IMR-90 (cell line): Measurements from ENCODE around the gene ELFN1. TPM values are rescaled to one million over a fixed set of nuclear protein-coding genes. Genes with fewer than 3 reads are reported as not detected.
"Not testable (repeated sequence)": the region's sequence is repeated elsewhere in the genome, so short reads cannot be mapped to it uniquely, and the experiment has no call there.

Experiments used
- ATAC-seq: fragments of 200-7000 bp; cut with Tn5 transposase; 2 replicates; pipeline ENCODE4 v1.9.1; 2020; ENCODE audit warnings: low read depth, mild to moderate bottlenecking, moderate library complexity
- BruUV-seq: library from RNA; stranded (reverse); fragments of 400-500 nt; replicated peaks from 2 replicates; lab custom pipeline; 2021; lab: Mats Ljungman, UMichigan
- CTCF ChIA-PET: fragments of 300-600 bp; formaldehyde crosslinking; extraction: SDS; loops from one replicate; lab custom pipeline; 2021; ENCODE audit warnings: antibody characterized with exemption; lab: Yijun Ruan, JAX
- POLR2A ChIA-PET: fragments of 300-600 bp; sonication (Branson Sonifier 250); formaldehyde crosslinking; loops from one replicate; lab custom pipeline; 2022; ENCODE audit warnings: antibody characterized with exemption; ENCODE audit not compliant: unreplicated experiment; lab: Charles Lee
- DNase-seq: peaks from one replicate; pipeline ENCODE4 v3.0.0; 2013
- H2AFZ ChIP-seq: replicated peaks from 2 replicates; pipeline ENCODE3; 2013; ENCODE audit warnings: low read length, mild to moderate bottlenecking; ENCODE audit not compliant: poor library complexity
- H2AK5ac ChIP-seq: 2 replicates; pipeline ENCODE4 v1.6.1; 2013; ENCODE audit warnings: low read depth, low read length, inconsistent platforms
- H2AK9ac ChIP-seq: replicated peaks from 2 replicates; pipeline ENCODE3; 2013; ENCODE audit warnings: mild to moderate bottlenecking, low read depth, low read length, moderate library complexity; ENCODE audit not compliant: poor library complexity
- H2BK120ac ChIP-seq: 2 replicates; pipeline ENCODE4 v1.6.1; 2013; ENCODE audit warnings: low read depth, low read length, inconsistent platforms
- H2BK15ac ChIP-seq: 3 replicates; pipeline ENCODE4 v1.6.1; 2013; ENCODE audit warnings: low read depth, low read length, inconsistent platforms
- H2BK20ac ChIP-seq: 2 replicates; pipeline ENCODE4 v1.6.1; 2013; ENCODE audit warnings: low read depth, mild to moderate bottlenecking, inconsistent platforms, low read length, moderate library complexity
- H2BK5ac ChIP-seq: 2 replicates; pipeline ENCODE4 v1.6.1; 2013; ENCODE audit warnings: mild to moderate bottlenecking, low read depth, low read length, inconsistent platforms; ENCODE audit not compliant: poor library complexity, severe bottlenecking
- H3K14ac ChIP-seq: replicated peaks from 2 replicates; pipeline ENCODE4 v1.6.1; 2013; ENCODE audit warnings: low read depth, low read length, inconsistent platforms
- H3K18ac ChIP-seq: 2 replicates; pipeline ENCODE4 v1.6.1; 2013; ENCODE audit warnings: low read depth, low read length, control low read depth
- H3K23ac ChIP-seq: 2 replicates; pipeline ENCODE4 v1.6.1; 2013; ENCODE audit warnings: low read depth, low read length, inconsistent platforms
- H3K27ac ChIP-seq: 2 replicates; pipeline ENCODE4 v1.5.1; 2013; ENCODE audit warnings: mild to moderate bottlenecking, control low read depth, low read length; ENCODE audit not compliant: insufficient read depth
- H3K27me3 ChIP-seq: 2 replicates; pipeline ENCODE4 v1.6.1; 2013; ENCODE audit warnings: low read length; ENCODE audit not compliant: control insufficient read depth, insufficient read depth
- H3K36me3 ChIP-seq: 2 replicates; pipeline ENCODE4 v1.6.1; 2013; ENCODE audit warnings: low read length, mixed read lengths; ENCODE audit not compliant: control insufficient read depth, insufficient read depth
- H3K4ac ChIP-seq: 2 replicates; pipeline ENCODE4 v1.6.1; 2013; ENCODE audit warnings: low read depth, low read length, inconsistent platforms
- H3K4me1 ChIP-seq: 2 replicates; pipeline ENCODE4 v1.6.1; 2013; ENCODE audit warnings: low read length, mixed read lengths; ENCODE audit not compliant: control insufficient read depth, insufficient read depth
- H3K4me2 ChIP-seq: 2 replicates; pipeline ENCODE4 v1.6.1; 2013; ENCODE audit warnings: low read depth, mild to moderate bottlenecking, control low read depth, low read length, moderate library complexity
- H3K4me3 ChIP-seq: 2 replicates; pipeline ENCODE4 v1.5.1; 2013; ENCODE audit warnings: low read depth, mild to moderate bottlenecking, control low read depth, low read length, moderate library complexity; ENCODE audit not compliant: insufficient read depth
- H3K56ac ChIP-seq: 2 replicates; pipeline ENCODE4 v1.6.1; 2013; ENCODE audit warnings: low read length, inconsistent platforms; ENCODE audit not compliant: insufficient read depth; ENCODE audit errors: extremely low read depth
- H3K79me1 ChIP-seq, 2 experiments: 2 replicates each; pipeline ENCODE4 v1.6.1; 2013; ENCODE audit warnings: low read length in 2 of 2, inconsistent platforms in 1 of 2, low read depth in 1 of 2
- H3K9ac ChIP-seq: 2 replicates; pipeline ENCODE4 v1.6.1; 2013; ENCODE audit warnings: low read depth, low read length, control low read depth
- H3K9me1 ChIP-seq: 2 replicates; pipeline ENCODE4 v1.6.1; 2013; ENCODE audit warnings: low read length, inconsistent platforms; ENCODE audit not compliant: insufficient read depth
- H3K9me3 ChIP-seq: 2 replicates; pipeline ENCODE4 v1.6.1; 2013; ENCODE audit warnings: low read length; ENCODE audit not compliant: control insufficient read depth, insufficient read depth
- H4K20me1 ChIP-seq: 2 replicates; pipeline ENCODE4 v1.6.1; 2013; ENCODE audit warnings: low read length, inconsistent platforms; ENCODE audit not compliant: insufficient read depth
- H4K5ac ChIP-seq: 2 replicates; pipeline ENCODE4 v1.6.1; 2013; ENCODE audit warnings: mild to moderate bottlenecking, low read depth, low read length, control low read depth
- H4K8ac ChIP-seq, 2 experiments: 2 replicates each; pipeline ENCODE4 v1.6.1; 2013; ENCODE audit warnings: low read depth in 2 of 2, low read length in 2 of 2, control low read depth in 1 of 2, inconsistent platforms in 1 of 2
- H4K91ac ChIP-seq: 2 replicates; pipeline ENCODE4 v1.6.1; 2013; ENCODE audit warnings: low read depth, low read length, inconsistent platforms; ENCODE audit not compliant: insufficient read depth
- CEBPB ChIP-seq: IDR thresholded peaks from 2 replicates; pipeline ENCODE4 v1.6.1; 2012; ENCODE audit warnings: low read depth, low read length, improper control_type of control experiment
- CHD1 ChIP-seq: IDR thresholded peaks from 2 replicates; pipeline ENCODE4 v1.6.1; 2012; ENCODE audit warnings: low read depth, low read length, improper control_type of control experiment
- MAZ ChIP-seq: IDR thresholded peaks from 2 replicates; pipeline ENCODE4 v1.6.1; 2012; ENCODE audit warnings: low read depth, mild to moderate bottlenecking, low read length, improper control_type of control experiment, moderate library complexity, borderline replicate concordance
- NFE2L2 ChIP-seq: fragments of 150-350 bp; IDR thresholded peaks from 2 replicates; pipeline ENCODE4 v1.6.1; 2016; ENCODE audit warnings: low read depth, mild to moderate bottlenecking, low read length
- POLR2A ChIP-seq: IDR thresholded peaks from 2 replicates; pipeline ENCODE4 v1.6.1; 2012; ENCODE audit warnings: mild to moderate bottlenecking, low read depth, low read length
- WGBS, 2 experiments: methylation state at CpG; one replicate each; pipeline versions ENCODE4 v1.1.5 to v1.1.7; 2013; ENCODE audit warnings: missing lambda C conversion rate in 2 of 2; ENCODE audit not compliant: insufficient read length in 1 of 2; ENCODE audit errors: extremely low coverage in 2 of 2; 5-methylcytosine and 5-hydroxymethylcytosine counted together
- dilution Hi-C: fragments of 300-500 bp; cut with HindIII; formaldehyde crosslinking; loops from one replicate; pipeline ENCODE4 v1.14.3; 2018; ENCODE audit warnings: low sequenced_read_pairs; ENCODE audit not compliant: unreplicated experiment
- in situ Hi-C: fragments of 300-500 bp; cut with MboI; formaldehyde crosslinking; loops from 3 replicates; pipeline ENCODE4 v1.14.3; 2019; ENCODE audit warnings: low sequenced_read_pairs, inconsistent platforms, mixed read lengths
- intact Hi-C: fragments of 100-400 bp; cut with micrococcal nuclease; formaldehyde crosslinking; loops from 2 replicates; pipeline ENCODE4 v1.10.0; 2022
- polyA plus RNA-seq, 3 experiments: library from polyadenylated mRNA; depleted of rRNA; stranded (reverse); fragments of >200 nt; gene quantifications; 2 replicates each; pipeline ENCODE4 v1.2.3, GENCODE V29; 2012; ENCODE audit warnings: low replicate concordance in 1 of 3
- total RNA-seq: library from RNA; depleted of rRNA; stranded (reverse); fragments of >200 nt; gene quantifications from 2 replicates; pipeline ENCODE4 v1.2.3, GENCODE V29; 2012

ELFN1 gene
- total and polyA plus RNA-seq, 2 of the 4 experiments (the other 2 are of a cell fraction) = 1.6 to 5.2 TPM

DNA sequence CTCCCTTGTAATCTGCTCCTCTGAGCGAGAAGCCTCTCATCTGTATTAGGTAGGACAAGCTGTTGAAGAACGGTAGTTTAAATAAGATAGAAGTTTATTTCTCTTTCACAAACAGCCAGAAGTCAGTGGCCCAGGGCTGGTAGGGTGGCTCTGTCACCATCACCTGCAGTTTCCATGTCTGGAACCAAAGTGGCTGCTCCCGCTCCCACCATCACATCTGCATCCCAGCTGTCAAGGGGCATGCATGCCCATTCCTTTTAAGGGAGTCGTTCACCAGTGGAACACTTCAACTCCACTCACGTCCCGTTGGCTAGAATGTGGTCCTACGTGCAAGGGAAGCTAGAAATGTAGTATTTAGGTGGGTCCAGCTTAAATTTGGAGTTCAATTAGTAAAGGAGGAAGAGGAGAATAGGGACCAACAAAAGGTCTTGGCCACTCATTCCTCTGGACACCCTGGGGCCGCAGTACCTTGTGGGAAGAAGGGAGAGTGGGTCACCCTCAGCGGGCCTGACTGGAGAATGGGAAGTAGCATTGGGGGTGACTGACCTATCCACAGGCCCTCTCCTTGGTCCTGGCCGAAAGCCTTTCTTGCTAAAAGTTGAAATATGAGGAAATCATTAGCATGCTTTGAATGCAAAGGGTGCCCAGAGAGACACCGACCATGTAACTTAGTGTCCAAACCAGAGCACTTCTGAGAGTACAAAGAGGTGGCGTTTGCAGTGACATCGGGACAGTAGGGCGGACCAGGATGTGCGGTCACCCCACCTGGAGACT, 48.0 kb downstream of the ELFN1 start:
- Histone ChIP-seq H4K8ac (no peak overlapping the region), H3K4me3 (no peak overlapping the region), H3K9me3 (peaks cover 4% of the 10 kb centered on the region; the same call in 1 of the 2 replicates), H3K4ac (no peak overlapping the region), H2AK5ac (no peak overlapping the region), H3K36me3 (no peaks in the 10 kb centered on the region), H3K18ac (no peak overlapping the region), H4K91ac (no peak overlapping the region), H3K4me1 (peaks cover 4% of the 10 kb centered on the region; the same call in 1 of the 2 replicates), H2BK5ac (no peak overlapping the region), H3K56ac (no peak overlapping the region), H3K4me2 (no peak overlapping the region), H3K9me1 (no peaks in the 10 kb centered on the region), H2AK9ac (no peak overlapping the region), H4K20me1 (peaks cover 3% of the 10 kb centered on the region; the same call in 1 of the 2 replicates), H4K5ac (no peak overlapping the region), H3K14ac (no peak overlapping the region), H2BK120ac (no peak overlapping the region), H3K27ac (no peak overlapping the region), H2BK15ac (no peak overlapping the region), H3K27me3 (peaks cover 2% of the 10 kb centered on the region; the same call in 1 of the 2 replicates), H3K23ac (no peak overlapping the region), H3K79me1 (no peaks in the 10 kb centered on the region), H2AFZ (no peak overlapping the region), H3K9ac (no peak overlapping the region), H2BK20ac (no peak overlapping the region)
- TF ChIP-seq CHD1 (no peak), CEBPB (no peak), POLR2A (no peak), NFE2L2 (no peak), MAZ (no peak)
- dilution Hi-C loops = no loop called here
- no TSS peak for BruUV-seq
- ChIA-PET CTCF (no interaction called here), POLR2A (no interaction called here)
- in situ Hi-C loops = no loop called here
- intact Hi-C loops = no loop called here
- 92% methylated on average over 6 of the region's 15 CpGs; no CpG with 5 or more reads in 1 of the 2 experiments for WGBS, 2 experiments
- ATAC-seq (no peak), DNase-seq (no peak)

GRCh38 chr7:1718850-1719249, 48.8 kb downstream of the ELFN1 start:
- H2AK5ac ChIP-seq, CTCF ChIA-PET, H4K5ac ChIP-seq, dilution Hi-C loops, H3K4me2 ChIP-seq, POLR2A ChIA-PET, H3K79me1 ChIP-seq, H3K56ac ChIP-seq, H3K4me1 ChIP-seq, H4K20me1 ChIP-seq, H3K4ac ChIP-seq, H4K8ac ChIP-seq, H3K36me3 ChIP-seq, H3K18ac ChIP-seq, H2BK20ac ChIP-seq, H3K14ac ChIP-seq, intact Hi-C loops, H2BK120ac ChIP-seq, ATAC-seq, in situ Hi-C loops, BruUV-seq, H3K9ac ChIP-seq, H3K9me3 ChIP-seq, DNase-seq, H2BK5ac ChIP-seq, H3K27me3 ChIP-seq, H3K27ac ChIP-seq, H3K4me3 ChIP-seq, H2AK9ac ChIP-seq, H3K9me1 ChIP-seq, H2BK15ac ChIP-seq, H2AFZ ChIP-seq, H4K91ac ChIP-seq, H3K23ac ChIP-seq: not testable (repeated sequence)
- WGBS, 2 experiments = 77% methylated on average over 3 of the region's 10 CpGs; no CpG with 5 or more reads in 1 of the 2 experiments
